ENCODE measurements around the gene ACKR2.

ACKR2 gene, protein sequence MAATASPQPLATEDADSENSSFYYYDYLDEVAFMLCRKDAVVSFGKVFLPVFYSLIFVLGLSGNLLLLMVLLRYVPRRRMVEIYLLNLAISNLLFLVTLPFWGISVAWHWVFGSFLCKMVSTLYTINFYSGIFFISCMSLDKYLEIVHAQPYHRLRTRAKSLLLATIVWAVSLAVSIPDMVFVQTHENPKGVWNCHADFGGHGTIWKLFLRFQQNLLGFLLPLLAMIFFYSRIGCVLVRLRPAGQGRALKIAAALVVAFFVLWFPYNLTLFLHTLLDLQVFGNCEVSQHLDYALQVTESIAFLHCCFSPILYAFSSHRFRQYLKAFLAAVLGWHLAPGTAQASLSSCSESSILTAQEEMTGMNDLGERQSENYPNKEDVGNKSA

DNA sequence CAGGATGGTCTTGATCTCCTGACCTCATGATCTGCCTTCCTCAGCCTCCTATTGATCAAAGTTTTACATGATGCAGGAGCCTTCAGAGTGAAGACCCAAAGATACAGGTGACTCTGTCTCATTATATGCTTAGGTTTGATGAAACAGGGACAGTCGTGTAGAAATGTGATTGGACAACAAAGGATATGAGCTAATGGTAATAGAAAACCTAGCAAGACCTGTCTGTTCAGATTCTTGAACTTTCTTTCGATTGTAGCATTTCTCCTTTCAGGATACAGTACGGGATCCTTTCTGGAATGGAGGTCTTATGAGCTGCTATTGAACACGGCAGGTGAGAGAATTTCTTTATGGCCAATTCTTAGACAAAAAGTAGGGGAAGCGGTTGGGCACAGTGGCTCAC lies at the start of gene ACKR2:
Gene ACKR2, plus strand, starts transcription at position 244 of the 400 bp plus-strand sequence. CDS start 55,058 bp downstream, outside the sequence.
- in situ Hi-C loops (cut with HindIII; ENCODE audit: low pct_ligation_motif_present, low pct_unique_long_range_greater_than_20kb, low sequenced_read_pairs): no loop called here
- DNase-seq: no peak

DNA sequence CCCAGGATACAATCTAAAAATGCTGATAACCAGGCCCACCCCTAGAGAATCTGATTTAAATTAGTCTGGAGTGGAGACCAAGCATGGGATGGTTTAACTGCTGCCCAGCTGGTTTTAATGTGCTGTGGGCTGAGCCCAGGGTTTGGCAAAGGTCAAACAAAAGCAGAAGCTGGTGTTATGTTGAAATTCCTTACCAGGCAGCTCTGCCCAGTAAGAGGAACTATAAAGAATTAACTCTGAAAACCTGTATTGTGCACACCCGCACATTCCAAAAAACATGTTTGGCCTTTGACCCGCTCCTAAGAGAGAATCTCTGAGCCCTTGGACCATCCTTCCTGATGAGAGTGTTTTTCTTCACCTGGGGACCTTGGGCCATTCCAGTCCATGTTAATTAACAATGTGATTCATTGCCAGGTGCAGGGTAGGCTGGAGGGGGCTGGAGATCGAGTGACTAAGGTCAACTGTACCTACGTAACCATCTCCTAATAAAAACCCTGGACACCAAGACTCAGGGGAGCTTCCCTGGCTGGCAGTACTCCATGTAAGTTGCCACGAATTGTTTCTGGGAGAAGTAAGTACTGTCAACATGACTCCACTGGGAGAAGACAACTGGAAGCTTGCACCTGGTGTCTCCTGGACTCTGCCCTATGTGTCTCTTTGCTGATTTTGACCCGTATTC lies 47.1 kb upstream of the ACKR2 start:
- no peak for DNase-seq
- in situ Hi-C loops (cut with HindIII; ENCODE audit: low pct_ligation_motif_present, low pct_unique_long_range_greater_than_20kb, low sequenced_read_pairs): no loop called here

DNA sequence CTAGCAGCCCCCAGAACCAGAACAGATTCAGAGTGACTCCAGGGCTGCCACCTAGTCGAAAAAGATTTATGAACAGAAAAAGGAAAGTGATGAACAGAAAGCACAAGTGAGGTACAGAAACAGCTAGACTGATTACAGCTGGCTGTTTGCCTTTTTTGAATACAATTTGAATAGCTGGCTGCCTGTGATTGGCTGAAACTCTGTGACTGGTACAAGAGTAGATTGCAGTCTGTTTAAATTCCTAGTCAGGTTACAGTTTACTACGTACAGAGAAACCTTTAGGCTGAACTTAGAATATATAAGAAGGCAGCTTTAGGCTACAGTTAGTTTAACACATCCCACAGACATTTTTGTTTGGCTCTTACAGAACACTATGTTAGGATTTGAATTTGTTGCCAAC lies 46.2 kb upstream of the ACKR2 start:
- in situ Hi-C loops (cut with HindIII; ENCODE audit: low pct_ligation_motif_present, low pct_unique_long_range_greater_than_20kb, low sequenced_read_pairs): no loop called here
- no peak for DNase-seq

DNA sequence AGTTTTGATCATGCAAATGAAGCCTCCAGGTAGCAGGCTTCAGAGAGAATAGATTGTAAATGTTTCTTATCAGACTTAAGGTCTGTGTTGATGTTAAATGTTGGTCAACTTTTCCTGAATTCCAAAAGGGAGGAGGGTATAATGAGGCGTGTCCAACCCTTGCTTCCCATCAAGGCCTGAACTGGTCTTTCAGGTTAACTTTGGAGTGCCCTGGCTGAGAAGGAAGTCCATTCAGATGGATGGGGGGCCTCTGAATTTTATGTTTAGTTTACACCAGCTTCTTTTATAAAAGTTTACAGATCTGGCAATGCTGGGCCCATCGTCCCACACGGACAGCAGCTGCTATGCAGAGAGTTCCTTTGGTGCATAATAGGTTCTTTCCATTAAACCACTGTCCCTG lies 45.1 kb upstream of the ACKR2 start:
- DNase-seq: no peak
- in situ Hi-C loops (cut with HindIII; ENCODE audit: low pct_ligation_motif_present, low pct_unique_long_range_greater_than_20kb, low sequenced_read_pairs): no loop called here

DNA sequence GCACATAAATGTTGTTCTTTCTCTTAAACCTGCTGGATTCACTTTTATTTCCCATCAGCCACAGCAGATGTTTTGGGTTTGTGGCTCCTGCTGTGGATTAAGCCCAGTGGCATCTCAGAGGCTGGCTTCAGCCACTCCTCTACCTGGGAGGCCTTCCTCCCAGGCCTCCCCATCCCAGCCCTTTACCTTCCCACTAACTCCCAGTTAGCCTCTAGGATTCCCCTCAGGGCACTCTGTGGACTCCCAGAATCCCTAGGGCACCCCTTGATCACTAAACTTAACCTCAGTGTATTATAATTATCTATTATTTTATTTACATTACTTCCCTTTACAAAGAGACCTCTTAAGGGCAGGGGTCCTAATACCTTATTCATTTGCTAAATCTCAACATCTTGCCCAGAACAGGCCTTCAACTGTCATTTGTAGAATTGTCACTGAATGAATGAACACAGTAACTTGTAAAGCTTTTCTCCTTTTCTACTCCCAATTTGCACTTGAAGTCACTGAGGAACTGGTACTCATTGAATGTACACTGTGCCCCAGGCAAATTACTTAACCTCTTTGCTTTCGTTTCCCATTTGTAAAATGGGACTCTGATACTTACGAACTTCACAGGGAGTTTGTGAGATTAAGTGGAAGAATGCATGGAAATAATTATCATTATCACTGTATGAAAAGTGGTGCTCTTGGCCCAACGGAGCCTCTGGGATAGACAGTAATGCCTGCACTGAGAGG lies 44.5 kb upstream of the ACKR2 start:
- no peak for DNase-seq
- in situ Hi-C loops (cut with HindIII; ENCODE audit: low pct_ligation_motif_present, low pct_unique_long_range_greater_than_20kb, low sequenced_read_pairs): no loop called here

DNA sequence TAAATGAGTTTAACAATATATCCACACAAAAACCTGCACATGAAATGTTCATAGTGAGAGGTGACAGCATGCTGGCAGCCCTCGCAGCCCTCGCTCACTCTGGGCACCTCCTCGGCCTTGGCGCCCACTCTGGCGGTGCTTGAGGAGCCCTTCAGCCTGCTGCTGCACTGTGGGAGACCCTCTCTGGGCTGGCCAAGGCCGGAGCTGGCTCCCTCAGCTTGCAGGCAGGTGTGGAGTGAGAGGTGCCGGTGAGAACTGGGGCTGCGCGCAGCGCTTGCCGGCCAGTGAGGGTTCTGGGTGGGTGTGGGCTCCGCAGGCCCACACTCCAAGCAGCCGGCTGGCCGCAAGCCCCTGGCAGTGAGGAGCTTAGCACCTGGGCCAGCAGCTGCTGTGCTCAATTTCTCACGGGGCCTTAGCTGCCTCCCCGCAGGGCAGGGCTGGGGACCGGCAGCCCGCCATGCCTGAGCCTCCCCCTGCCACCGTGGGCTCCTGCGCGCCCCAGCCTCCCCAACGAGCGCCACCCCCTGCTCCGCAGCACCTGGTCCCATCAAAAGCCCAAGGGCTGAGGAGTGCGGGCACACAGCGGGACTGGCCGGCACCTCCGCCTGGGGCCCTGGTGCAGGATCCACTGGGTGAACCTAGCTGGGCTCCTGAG lies 39.6 kb upstream of the ACKR2 start:
- in situ Hi-C loops (cut with HindIII; ENCODE audit: low pct_ligation_motif_present, low pct_unique_long_range_greater_than_20kb, low sequenced_read_pairs): no loop called here
- DNase-seq: no peak

DNA sequence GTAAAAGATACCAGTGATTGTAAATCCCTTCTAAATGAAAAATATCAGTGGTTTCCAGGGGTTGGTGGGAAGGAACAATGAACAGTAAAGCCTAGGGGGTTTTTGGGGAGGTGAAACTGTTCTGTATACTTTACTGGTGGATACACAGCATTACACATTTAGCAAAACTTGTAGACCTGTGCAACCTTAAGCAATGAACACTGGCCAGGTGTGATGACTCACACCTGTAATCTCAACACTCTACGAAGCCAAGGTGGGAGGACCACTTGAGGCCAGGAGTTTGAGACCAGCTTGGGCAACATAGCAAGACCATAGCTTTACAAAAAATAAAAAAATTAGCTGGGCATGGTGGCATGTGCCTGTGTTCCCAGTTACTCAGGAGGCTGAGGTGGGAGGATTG lies 38.0 kb upstream of the ACKR2 start:
- in situ Hi-C loops (cut with HindIII; ENCODE audit: low pct_ligation_motif_present, low pct_unique_long_range_greater_than_20kb, low sequenced_read_pairs): no loop called here
- no peak for DNase-seq

DNA sequence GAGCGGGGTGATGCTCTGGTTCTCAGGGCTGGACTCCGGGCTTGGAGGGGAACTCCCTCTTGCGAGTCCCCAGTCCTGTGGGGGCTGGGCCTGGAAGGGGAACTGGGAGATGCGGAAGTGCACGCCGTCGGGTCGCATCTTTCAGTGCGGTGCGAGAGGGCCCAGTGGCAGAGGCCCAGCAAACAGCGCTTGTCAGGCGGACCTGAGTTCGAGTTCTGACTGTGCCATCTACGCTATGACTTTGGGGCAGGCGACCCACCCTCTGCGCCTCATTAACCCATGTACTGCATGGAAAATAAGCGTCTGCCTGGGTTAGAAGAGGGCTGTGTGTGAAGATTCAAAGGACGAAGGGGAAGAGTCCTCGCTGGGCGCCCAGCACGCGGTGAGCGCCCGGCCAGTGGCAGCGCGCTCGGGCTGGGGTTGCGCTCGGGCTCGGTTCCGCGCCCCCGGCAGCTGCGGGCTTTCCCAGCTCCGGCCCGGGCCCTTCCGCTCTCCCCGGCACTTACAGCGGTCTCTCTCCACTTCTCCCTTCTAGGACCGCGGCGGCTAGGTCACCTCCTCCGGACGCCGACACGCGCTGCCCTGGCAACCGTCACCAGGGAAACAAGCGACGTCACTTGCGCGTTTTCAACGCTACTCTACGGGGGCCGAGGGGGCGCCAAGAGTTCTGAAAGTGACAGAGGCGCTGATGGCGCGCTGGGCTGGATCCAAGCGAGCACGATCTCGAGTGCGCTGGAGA lies 36.4 kb upstream of the ACKR2 start, which contains the start of gene CCDC13:
Gene CCDC13, minus strand, starts transcription at position 584 of the 739 bp plus-strand sequence. CDS start 14,908 bp downstream, outside the sequence.
- in situ Hi-C loops (cut with HindIII; ENCODE audit: low pct_ligation_motif_present, low pct_unique_long_range_greater_than_20kb, low sequenced_read_pairs): no loop called here
- peak; percentile 86 for DNase-seq

DNA sequence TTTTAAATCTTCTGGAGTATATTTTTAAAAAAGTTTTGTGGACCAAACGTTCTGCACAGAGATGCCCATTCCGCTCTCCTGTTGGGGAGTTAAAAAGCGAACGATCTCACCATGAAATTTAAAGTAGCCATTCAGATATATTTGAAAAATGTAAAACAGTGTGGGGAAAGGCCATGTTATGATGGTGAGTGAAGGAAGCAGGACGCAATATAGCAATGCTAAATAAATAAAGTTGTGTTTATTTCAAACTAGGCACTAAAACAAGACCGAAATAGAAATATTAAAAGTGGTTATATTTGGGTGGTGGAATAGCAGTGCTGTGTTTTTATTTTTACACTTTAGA lies 35.9 kb upstream of the ACKR2 start:
- DNase-seq: no peak
- in situ Hi-C loops (cut with HindIII; ENCODE audit: low pct_ligation_motif_present, low pct_unique_long_range_greater_than_20kb, low sequenced_read_pairs): no loop called here

DNA sequence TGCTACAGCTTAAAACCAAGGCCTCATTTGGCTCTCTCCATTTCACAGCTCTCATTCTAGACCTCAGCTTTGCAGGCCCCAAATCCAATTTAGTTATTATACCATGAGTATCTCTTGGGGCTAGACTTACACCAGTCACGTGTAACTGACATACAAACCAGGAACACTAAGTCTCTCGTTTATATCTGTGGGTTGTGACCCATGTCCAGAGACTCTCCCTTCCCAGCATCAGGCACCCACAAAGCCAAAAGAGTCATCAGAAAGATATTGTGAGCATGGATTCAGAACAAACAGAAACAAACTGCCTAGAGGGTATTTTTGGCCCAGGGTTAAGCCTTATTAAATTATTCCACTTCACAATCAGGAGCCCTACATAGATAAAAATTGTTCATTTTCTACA lies 30.6 kb upstream of the ACKR2 start:
- in situ Hi-C loops (cut with HindIII; ENCODE audit: low pct_ligation_motif_present, low pct_unique_long_range_greater_than_20kb, low sequenced_read_pairs): no loop called here
- DNase-seq: no peak

DNA sequence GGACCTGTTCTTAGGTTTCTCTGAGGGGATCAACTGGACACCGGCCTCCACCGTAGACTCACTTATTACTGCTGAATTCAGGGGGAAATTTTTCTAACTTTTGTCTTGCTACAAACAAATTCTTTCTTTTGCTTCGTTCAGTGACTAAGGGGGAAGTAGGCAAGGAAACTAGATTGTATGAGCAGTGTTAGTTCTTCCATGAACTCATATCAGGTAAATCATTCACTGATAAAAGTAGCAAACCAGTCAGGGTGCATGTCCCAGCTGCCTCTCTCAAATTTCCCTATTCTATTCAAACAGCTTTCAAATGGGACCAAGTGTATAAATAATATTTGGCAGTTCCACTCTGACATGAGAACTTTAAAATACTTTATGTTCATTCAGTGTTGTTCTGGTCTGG lies 28.8 kb upstream of the ACKR2 start:
- peak; percentile 27 for DNase-seq
- in situ Hi-C loops (cut with HindIII; ENCODE audit: low pct_ligation_motif_present, low pct_unique_long_range_greater_than_20kb, low sequenced_read_pairs): no loop called here

DNA sequence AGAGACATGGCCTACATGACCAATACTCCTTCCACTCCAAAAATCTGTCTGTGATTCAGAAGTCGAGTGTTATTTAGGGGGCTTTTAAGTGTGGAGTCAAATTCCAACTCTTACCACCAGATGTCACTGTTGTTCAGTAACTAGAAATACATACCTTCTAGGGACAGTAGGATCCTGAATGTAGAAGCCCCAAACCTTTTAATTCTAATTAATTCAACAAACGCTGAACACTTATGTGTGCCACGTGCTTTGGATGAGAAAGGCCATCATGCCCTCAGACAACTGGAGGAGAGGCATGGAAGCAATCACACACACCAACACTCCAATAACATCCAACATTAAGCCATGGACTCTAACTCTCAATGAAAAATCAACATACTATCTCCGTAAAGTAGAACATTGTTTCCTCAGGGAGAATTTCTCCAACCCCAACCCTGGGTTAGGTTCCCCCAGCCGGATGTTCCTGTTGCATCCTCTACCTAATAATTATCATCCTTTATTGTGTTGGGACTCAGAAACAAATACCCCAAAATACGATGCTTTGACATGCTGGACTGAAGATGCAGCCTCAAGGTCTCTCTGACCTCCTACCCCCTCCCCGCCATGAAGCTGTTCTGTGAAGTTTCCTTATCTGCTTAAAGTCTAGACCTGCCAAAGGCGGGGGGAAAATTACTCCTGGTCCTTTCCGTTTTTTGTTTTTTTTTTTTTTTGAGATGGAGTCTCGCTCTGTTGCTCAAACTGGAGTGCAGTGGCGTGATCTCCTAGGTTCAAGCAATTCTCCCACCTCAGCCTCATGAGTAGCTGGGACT lies 28.1 kb upstream of the ACKR2 start:
- in situ Hi-C loops (cut with HindIII; ENCODE audit: low pct_ligation_motif_present, low pct_unique_long_range_greater_than_20kb, low sequenced_read_pairs): no loop called here

DNA sequence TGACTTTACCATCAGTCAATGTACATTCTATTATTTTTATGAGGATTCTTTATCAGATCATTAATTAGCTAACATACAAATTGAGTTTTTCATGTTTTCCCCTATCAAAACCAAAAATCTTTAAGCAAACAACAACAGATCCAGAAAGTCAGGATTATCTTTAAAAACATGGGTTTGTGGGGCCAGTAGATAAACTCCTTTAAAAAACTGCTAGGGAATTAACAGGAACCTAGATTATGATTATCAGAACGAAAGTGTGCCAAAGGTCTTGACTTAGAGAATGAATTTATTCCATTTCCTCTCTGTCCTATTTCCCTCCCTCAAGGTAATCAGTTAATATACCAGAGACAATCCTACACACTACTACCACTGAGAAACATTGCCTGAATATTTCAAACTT lies 23.0 kb upstream of the ACKR2 start:
- no peak for DNase-seq
- in situ Hi-C loops (cut with HindIII; ENCODE audit: low pct_ligation_motif_present, low pct_unique_long_range_greater_than_20kb, low sequenced_read_pairs): no loop called here

More for the DNA sequence above, 28.1 kb upstream of the ACKR2 start:
- DNase-seq: peak; percentile 59

DNA sequence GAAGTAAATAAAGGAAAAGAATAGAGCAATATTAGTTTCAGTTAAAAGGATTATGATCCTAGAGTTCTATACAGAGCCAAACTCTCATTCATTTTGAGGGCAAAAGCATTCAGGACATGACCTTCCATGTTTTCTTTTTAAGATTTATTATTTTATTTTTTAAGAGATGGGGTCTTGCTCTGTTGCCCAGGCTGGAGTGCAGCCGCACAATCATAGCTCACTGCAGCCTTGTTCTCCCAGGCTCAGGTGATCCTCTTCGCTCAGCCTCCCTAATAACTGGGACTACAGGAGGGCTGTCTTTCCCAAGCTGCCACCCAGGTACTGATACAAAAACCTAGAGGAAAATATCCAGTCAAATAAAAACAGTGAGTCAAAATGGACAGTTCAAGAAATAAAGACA lies 22.6 kb upstream of the ACKR2 start:
- in situ Hi-C loops (cut with HindIII; ENCODE audit: low pct_ligation_motif_present, low pct_unique_long_range_greater_than_20kb, low sequenced_read_pairs): no loop called here
- DNase-seq: no peak

DNA sequence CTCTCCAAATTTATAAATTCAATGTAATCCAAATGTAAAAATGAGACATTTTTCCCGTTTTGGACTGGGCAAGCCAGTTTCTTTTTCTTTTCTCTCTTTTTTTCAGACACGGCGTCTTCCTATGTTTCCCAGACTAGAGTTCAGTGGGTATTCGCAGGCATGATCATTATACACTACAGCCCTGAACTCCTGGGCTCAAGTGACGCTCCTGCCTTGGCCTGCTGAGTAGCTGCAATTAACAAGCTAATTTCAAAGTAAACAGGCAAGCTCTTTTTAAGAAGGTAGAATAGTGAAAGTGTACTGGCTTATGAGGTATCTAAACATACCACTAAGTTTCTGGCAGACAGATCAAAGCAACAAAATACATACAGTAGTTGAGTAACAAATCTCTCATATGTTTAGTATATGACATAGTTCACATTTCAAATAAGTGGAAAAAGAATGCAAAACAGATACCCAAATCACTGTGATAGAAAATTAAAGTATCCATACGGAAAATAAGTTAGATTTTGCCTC lies 18.5 kb upstream of the ACKR2 start:
- in situ Hi-C loops (cut with HindIII; ENCODE audit: low pct_ligation_motif_present, low pct_unique_long_range_greater_than_20kb, low sequenced_read_pairs): no loop called here
- no peak for DNase-seq

DNA sequence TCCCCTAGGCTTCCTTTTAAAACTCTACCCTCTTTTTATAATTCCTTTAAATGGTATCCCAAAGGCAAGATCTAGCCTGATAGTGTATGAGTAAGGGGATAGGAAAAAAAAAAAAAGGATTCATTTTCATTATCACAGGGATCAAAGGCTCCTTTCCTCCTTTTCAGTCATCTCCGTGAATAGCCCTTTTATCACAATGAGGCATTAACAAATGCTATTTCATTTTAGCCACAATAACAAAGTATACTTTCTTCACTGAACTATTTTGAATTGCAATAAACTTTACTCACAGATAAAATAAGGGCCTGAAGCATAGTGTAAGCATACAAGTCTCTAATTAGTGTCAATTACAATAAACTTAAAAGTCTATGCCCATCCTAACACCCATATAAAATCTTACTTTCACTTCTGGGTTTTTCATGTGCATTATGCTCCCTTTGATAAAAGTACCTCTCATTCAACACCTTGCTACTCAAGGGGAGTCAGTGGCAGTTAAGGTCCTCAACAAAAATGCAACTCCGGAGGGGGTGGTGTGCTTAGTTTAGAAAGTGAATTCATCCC lies 13.5 kb upstream of the ACKR2 start:
- no peak for DNase-seq
- in situ Hi-C loops (cut with HindIII; ENCODE audit: low pct_ligation_motif_present, low pct_unique_long_range_greater_than_20kb, low sequenced_read_pairs): no loop called here

DNA sequence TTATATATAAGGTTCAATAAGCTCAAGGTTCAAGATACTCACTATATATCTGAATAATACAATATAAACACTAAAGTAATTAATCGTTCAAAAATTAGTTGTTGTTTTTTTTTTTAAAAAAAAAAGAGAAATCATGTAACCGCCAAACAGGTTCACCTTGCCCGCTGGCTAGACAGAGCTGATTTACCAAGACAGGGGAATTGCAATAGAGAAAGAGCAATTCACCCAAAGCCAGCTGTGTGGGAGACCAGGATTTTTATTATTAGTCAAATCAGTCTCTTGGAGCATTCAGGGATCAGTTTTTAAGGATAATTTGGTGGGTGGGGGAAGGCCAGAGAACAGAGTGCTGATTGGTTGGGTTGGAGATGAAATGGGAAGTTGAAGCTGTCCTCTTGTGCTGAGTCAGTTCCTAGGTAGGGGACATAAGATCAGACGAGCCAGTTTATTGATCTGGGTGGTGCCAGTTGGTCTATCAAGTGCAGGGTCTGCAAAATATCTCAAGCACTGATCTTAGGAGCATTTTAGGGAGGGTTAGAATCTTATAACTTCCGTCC lies 12.8 kb upstream of the ACKR2 start:
- in situ Hi-C loops (cut with HindIII; ENCODE audit: low pct_ligation_motif_present, low pct_unique_long_range_greater_than_20kb, low sequenced_read_pairs): no loop called here
- DNase-seq: no peak

Data from ACHN (cell line).